Kidney epithelial cell (primary cell): Measurements from ENCODE around the gene MS4A4E. TPM values are rescaled to one million over a fixed set of nuclear protein-coding genes. Genes with fewer than 3 reads are reported as not detected.
"Not testable (repeated sequence)": the region's sequence is repeated elsewhere in the genome, so short reads cannot be mapped to it uniquely, and the experiment has no call there.

Experiments used
- DNase-seq: peaks from one replicate; pipeline ENCODE4 v3.0.0-alpha.2; 2010; ENCODE audit warnings: low read depth
- H3K27me3 ChIP-seq: 2 replicates; pipeline ENCODE4 v1.6.0; 2011; ENCODE audit warnings: low read length; ENCODE audit not compliant: control insufficient read depth, insufficient read depth
- H3K36me3 ChIP-seq: 2 replicates; pipeline ENCODE4 v1.5.1; 2011; ENCODE audit warnings: low read length; ENCODE audit not compliant: control insufficient read depth, insufficient read depth
- H3K4me3 ChIP-seq: 2 replicates; pipeline ENCODE4 v1.5.1; 2011; ENCODE audit warnings: low read depth, mild to moderate bottlenecking, control low read depth, low read length
- CTCF ChIP-seq: IDR thresholded peaks from 2 replicates; pipeline ENCODE4 v1.5.1; 2011; ENCODE audit warnings: mild to moderate bottlenecking, moderate library complexity, low read length, control low read depth, inconsistent platforms; ENCODE audit not compliant: insufficient read depth, poor library complexity, severe bottlenecking
- total RNA-seq: library from RNA; depleted of rRNA; stranded (reverse); fragments of >200 nt; gene quantifications from 2 replicates; pipeline ENCODE4 v1.2.3, GENCODE V29; 2015

Gene MS4A4E
- not detected in 2 replicates for total RNA-seq

- TF ChIP-seq CTCF: no peak
- no peak for DNase-seq
- Histone ChIP-seq H3K27me3 (no peaks in the 10 kb centered on the region), H3K4me3 (no peak within 1 kb of the TSS), H3K36me3 (no peaks in the 10 kb centered on the region)
Measured at GRCh38 chr11:60242740-60243239, at the start of gene MS4A4E. Gene MS4A4E (minus strand): TSS chr11:60243137. CDS start chr11:60230055, 13,082 bp downstream.

DNA sequence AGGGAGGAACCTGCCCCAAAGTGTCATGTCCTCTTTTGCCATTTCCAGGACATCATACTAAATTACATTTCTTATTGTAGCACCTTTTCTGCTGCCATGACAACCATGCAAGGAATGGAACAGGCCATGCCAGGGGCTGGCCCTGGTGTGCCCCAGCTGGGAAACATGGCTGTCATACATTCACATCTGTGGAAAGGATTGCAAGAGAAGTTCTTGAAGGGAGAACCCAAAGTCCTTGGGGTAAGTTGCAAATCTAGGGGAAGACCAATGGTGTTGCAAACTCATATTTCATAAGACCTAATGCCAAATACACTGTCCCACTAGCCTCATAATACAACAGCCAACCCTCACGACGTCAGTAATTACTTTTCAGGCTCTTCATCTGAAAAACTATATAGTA lies 49.2 kb upstream of the MS4A4E start:
- no peak for DNase-seq
- Histone ChIP-seq H3K4me3 (no peak overlapping the region), H3K27me3 (no peaks in the 10 kb centered on the region), H3K36me3 (no peaks in the 10 kb centered on the region)
- no peak for TF ChIP-seq CTCF

DNA sequence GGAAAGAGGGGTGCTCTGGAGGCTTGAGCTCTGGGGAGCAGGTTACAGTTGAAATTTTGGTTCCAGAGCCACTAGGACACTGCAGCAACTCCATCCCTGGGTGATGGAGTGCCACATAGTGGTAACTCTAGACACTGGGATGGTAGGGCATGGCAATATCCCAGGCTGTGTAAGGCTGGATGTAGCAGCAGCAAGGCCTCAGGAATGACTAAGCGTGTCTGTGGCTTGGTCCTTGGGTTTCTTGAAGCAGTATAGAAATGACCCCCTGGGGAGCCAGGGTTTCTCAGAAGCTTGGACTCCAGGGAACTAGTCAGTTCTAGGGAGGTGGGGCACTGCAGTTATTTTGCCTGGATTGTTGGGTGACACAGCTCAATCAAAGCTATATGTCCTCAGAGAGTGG lies 45.6 kb upstream of the MS4A4E start:
- Histone ChIP-seq H3K36me3 (no peaks in the 10 kb centered on the region), H3K4me3 (no peak overlapping the region), H3K27me3 (no peaks in the 10 kb centered on the region)
- DNase-seq: no peak
- TF ChIP-seq CTCF: no peak

- not testable (repeated sequence) for H3K27me3 ChIP-seq, H3K36me3 ChIP-seq, H3K4me3 ChIP-seq, DNase-seq
Measured at GRCh38 chr11:60285411-60286126, 42.6 kb upstream of the MS4A4E start.

DNA sequence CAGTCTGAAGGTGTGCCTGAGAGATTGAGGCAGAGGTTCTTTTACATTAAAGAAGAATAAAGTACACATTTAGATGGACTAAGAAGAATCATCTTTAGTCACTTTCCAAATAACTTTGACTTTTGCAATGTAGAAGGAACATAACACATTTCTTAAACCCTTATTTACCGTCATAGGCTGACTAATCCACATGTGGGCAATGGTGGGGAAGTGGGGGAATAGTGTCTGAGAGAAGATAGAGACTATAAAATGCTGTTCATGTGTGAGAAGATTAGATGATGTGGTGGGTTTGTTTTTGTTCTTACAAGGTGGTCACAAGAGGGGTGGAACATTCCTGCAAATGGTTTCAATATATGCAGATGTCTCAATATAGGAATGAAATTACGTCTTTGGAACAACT lies 39.3 kb upstream of the MS4A4E start:
- H3K27me3 ChIP-seq: no peaks in the 10 kb centered on the region
- H3K36me3 ChIP-seq: no peaks in the 10 kb centered on the region
- H3K4me3 ChIP-seq: no peak overlapping the region
- DNase-seq: no peak
- TF ChIP-seq CTCF: no peak

- TF ChIP-seq CTCF: no peak
- Histone ChIP-seq H3K36me3 (no peaks in the 10 kb centered on the region), H3K4me3 (no peak overlapping the region), H3K27me3 (no peaks in the 10 kb centered on the region)
- DNase-seq: no peak
Measured at GRCh38 chr11:60281485-60281884, 38.5 kb upstream of the MS4A4E start.
